ENCODE data around the gene BEGAIN.

Gene BEGAIN

GRCh38 chr14:100615736-100616695 lies 28.8 kb upstream of the BEGAIN start:
- DNase-seq = no peak

DNA sequence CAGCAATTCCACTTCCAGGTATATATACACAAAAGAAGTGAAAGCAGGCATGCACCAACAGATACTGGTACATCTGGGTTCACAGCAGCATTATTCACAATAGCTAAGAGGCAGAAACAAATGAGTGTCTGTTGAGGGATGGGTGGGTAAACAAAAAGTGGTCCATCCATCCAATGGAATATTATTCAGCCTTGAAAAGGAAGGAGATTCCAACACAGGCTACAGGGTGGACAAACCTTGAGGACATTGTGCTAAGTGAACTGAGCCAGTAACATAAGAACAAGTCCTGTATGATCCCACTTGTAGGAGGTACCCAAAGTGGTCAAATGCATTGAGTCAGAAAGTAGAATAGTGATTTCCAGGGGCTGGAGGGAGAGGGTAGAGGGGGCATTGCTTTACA lies 27.6 kb upstream of the BEGAIN start:
- DNase-seq = no peak

DNA sequence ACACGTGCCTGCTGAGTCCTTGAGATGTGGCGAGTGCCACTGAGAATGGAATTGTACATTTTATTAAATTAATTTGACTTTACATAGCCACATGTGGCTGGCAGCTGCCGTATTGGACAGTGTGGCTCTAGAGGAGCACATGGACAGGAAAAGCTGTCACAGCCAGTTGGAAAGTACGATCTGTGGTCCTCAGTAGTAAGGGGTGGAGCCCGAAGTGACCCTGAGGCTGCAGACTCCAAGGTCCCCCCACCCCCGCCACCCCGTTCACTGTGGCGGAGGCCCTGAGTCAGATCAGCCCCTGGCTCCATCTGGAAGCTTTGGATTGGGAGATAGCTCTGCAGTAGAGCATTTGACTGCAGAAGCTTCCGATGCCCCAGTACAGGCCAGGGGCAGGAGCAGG lies 25.8 kb upstream of the BEGAIN start:
- no peak for DNase-seq

DNA sequence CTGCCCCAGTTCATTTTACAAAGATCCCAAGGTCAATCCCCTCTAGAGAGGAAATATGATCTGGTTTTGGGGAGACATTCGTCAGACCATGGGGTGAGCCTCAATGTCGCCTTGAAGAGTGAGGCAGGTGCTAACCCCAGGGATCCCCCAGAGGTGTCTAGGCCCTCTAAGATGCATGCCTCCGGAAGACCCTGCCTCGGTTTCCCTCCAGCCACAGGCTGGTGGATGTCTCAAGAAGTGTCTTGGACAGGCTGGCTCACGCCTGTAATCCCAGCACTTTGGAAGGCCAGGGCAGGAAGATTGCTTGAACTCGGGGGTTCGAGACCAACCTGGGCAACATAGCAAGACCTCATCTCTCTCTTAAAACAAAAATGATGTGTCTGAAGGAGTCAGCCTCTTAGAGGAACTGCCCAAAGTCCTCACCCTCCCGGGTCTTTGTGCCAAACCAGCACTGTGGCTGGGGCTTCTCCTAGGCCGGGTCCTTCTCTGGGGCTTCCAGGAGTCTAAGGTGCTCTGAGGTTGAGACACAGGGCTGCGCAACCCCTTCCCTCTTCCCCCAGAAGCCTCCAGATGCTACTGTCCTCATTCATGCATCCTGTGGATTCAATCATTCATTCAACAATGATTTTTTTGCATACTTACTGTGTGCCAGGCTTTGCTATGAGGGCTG lies 24.7 kb upstream of the BEGAIN start:
- no peak for DNase-seq

- peak; percentile 14 for DNase-seq
These were observed 23.4 kb upstream of the BEGAIN start for GRCh38 chr14:100610511-100611217.

- no peak for DNase-seq
These were observed 22.7 kb upstream of the BEGAIN start for GRCh38 chr14:100609941-100610391.

GRCh38 chr14:100609331-100609870 lies 22.2 kb upstream of the BEGAIN start:
- DNase-seq = no peak

DNA sequence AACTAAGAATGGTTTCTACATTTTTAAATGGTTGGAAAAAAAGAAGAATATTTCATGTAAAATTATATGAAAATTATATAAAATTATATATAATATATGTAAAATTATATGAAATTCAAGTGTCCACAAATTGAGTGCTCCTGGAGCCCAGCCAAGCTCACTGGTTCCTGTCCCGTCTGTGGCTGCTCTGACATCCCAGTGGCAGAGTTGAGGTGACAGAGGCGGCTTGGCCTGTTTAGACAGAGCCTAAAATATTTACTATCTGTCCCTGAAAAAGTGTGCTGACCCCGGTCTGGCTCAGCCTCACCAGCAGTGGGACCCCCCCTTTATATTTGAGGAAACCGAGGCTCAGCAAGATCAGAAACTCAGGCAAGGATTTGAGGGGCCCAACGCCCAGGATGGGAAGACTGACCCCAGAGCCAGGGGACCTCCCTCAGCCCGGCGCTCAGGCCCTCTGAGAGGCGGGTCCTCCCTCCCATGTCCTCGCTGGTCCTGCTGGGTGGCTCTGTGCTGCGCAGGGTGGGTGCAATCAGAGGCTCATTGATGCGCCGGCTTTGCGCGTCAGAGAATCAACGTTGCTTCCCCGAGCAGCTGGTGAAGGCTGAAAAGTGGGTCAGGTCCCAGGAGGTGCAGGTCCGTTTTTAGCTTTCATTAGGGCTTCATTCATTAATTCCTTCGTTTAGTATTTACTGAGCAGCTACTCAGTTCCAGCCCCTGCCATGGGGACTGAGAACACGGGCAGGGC lies 21.5 kb upstream of the BEGAIN start:
- DNase-seq = no peak

GRCh38 chr14:100608064-100608463 lies 20.8 kb upstream of the BEGAIN start:
- no peak for DNase-seq

DNA sequence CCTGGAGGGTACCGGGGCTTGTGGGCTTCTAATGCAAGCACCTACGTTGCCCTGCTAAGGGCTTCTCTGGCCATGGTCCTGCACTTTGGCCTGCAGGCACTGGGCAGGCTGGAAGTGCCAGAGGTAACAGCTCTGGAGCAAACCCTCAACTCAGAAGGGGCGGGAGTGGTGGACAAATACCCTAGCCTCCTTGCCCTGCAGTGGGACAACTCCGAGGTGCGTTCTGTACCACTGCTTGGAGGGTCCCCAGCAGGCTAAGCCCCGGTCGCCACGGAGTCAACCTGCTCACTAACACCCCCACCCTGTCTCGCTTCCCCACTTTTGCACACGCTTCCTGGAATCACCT lies 20.4 kb upstream of the BEGAIN start:
- DNase-seq = no peak

GRCh38 chr14:100606687-100607610 lies 19.7 kb upstream of the BEGAIN start:
- DNase-seq = no peak

DNA sequence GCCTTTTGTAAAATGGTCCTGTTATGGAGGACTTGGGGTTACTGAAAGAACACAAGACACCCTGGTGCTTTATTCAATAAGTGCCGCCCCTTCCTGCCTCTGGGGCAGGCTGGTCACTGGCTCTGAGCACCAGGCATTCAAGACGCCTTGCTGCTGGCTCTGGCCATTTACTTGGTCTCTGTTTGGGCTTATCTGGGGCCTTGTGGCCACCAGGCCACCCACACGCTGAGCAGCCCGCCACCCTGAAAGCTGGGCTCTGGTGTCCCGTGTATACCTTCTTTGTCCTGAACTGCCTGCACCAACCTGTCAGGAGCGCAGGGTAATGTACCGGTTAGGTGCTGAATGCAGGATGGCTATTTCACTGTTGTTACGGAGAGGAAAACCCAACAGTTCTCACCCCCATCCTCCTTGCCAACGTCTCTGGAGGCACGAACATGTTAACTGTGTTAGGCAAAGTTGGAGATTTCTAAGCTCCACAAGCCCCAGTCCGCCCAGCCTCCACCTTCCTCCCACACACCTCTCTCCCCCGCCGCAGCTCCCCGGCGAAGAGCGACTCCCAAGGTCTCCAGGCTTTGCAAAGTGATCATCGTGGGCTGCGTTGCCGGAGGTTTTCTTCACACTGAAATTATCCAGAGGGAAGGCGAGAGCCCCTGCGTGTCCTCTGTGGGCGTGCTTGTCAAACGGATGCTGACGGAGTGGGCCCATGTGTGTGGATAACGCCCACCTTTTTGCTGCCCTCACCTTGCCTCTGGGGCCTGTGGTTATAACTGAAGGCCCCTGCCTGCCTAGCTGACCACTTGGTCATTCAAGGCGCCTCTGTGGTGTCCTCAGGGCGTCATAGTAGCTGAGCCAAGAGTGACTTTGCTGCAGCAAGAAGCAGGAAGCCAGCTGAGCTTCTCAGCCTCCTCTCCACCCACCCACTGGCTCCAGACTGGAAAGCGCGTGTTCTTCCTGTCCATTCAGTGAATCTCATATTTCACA lies 18.8 kb upstream of the BEGAIN start:
- no peak for DNase-seq

DNA sequence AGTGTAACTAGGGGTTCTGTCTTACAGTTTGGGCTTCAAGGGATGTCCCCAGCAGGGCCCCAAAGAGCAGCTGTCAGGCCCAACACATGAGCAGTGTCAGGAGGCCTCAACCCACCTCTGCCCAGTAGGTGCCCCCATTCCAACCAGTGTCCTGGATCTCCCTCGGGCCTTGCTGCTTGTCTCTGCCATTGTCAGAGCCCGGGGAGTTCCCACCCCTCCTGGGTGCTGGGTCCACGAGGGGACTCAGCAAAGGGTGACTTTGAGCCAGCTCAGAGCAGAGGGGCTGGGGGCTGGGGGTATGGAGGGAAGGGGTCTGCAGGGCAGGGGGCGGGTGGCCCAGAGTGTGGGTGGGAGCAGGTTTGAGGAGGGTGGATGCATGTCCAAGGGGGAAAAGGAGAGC lies 18.0 kb upstream of the BEGAIN start:
- no peak for DNase-seq

DNA sequence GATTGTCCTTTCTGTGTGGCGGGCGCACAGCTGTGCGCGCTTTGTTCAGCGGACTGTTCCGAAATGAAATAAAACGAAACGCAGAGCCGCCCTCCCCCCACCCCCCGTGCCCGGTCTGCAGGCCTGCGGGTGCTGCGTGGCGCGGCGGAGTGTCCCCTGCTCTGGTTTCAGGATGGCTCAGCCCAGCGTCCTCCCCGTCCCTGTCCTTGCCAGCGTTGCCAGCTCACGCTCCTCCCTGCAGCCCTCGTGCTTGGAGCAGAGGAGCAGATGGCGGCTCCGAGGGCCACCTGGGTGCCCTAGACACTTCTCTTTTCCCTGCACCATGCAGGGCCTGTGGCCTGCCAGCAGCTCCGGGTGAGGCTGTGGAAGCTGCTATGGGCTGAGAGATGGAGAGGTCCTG lies 17.5 kb upstream of the BEGAIN start:
- no peak for DNase-seq

DNA sequence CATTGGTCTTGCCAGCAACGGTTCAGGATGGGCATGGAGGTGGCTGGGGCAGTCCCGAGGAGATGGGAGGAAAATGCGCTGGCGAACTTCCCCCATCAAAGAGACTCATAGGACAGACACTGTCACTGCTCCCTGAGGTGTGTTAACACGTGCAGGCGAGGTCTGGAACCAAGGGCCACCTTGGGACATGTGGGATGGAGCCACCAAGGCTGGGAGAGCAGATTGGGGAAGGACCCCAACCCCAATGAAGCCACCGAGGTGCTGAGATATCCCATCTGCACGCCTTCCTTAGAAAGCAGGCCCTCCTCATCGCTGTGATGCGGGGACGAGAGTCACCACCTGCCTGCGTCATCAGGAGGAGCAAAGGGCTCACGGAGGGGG lies 16.9 kb upstream of the BEGAIN start:
- DNase-seq = no peak

DNA sequence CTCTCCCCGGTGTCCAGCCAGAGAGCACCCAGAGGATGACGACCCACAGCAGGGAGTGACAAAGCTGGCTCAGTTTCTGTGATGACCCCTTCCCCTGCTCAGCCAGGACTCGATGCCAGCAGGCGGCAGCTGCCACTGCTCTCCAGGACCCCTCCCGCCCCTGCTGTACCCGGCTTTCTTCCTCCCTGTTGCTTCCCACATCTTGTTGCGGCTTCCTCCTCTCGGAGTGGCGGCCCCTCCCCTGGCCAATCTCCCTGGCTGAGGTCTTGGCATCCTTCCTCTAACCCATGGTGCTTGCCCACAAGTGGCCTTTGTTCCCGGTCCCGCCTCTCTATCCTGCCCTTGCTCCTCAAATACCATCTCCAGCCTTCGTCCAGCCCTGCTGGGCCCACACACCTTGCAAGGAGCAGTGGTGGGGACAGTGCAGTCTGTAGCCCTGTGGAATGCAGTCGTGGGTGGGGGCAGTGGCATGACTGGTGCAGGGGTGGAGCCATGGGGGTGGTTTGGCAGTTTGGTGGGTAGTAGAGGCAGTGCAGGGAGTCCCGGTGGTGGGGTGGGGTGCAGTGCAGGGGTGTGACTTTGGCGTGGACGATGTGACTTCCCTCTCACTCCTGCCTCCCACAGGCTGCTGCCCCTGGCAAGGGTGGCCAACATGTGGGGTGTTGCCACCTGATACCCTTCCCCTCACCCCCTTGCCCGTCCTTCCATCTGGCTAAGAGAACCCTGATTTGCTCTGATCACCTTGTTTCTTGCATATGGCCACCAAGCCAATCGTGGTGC lies 16.3 kb upstream of the BEGAIN start:
- DNase-seq = no peak

- no peak for DNase-seq
These were observed 15.5 kb upstream of the BEGAIN start for GRCh38 chr14:100602621-100603230.

DNA sequence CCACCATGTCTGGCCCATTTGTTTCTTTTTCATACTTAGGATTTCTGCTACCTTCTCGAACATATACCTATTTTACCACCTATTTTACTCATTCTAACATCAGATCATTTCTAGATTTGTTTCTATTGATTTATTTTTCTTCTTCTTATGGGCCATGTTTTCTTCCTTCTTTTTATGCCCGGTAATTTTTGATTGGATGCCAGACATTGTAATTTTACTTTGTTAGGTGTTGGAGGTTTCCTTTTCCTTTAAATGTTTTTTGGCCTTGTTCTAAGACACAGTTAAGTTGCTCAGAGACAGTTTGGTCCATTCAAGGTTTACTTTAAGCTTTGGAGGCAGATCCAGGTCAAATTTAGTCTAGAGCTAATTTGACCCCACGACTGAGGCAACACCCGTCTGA lies 14.7 kb upstream of the BEGAIN start:
- DNase-seq = no peak

DNA sequence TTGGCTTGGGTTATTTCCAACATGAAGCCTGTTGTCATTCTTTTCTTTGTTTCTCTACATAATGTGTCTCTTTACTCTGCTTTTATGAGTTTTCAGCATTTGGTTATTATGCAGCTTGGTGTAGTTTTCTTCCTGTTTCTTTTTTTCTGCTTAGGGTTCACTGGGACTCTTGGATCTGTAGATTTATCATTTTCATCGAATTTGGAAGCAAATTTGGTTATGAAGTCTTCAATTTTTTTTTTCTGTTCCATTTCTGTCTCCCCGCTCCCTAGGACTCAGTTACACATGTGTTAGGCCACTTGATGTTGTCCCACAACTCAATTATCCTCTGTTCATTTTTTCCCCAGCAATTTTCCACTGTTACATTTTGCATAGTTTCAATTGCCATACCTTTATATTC lies 13.8 kb upstream of the BEGAIN start:
- no peak for DNase-seq

Measured in EL (cell line).